Natural killer cell treated with Interleukin-12 subunit alpha and Interleukin-12 subunit beta and Interleukin-15 and Interleukin-18, amount 100 ng/mL, for 72 hours (primary cell): Measurements from ENCODE around the gene LAMA5. TPM values are rescaled to one million over a fixed set of nuclear protein-coding genes. Genes with fewer than 3 reads are reported as not detected.

ENCODE experiments used
- ATAC-seq, 2 donors: fragments of 150-1000 bp; cut with Tn5 transposase in 1 of 2; sonication (Bioruptor Pico), chemical (Tn5 transposase) in 1 of 2; 2 replicates each; pipeline ENCODE4 v1.10.0; 2021
- DNase-seq: peaks from one replicate; pipeline ENCODE4 v3.0.0; 2022; ENCODE audit warnings: low spot score
- H3K27ac Mint-ChIP-seq, 2 donors: 1 replicate in 1 of 2; 2 replicates in 1 of 2; pipeline ENCODE4 v1.8.0; 2022; ENCODE audit warnings: mixed read lengths in 2 of 2, mild to moderate bottlenecking in 1 of 2, moderate library complexity in 1 of 2
- H3K27me3 Mint-ChIP-seq, 2 donors: 1 replicate in 1 of 2; 2 replicates in 1 of 2; pipeline ENCODE4 v1.8.0; 2022; ENCODE audit warnings: mixed read lengths in 2 of 2
- H3K36me3 Mint-ChIP-seq: one replicate; pipeline ENCODE4 v1.8.0; 2022; ENCODE audit warnings: mixed read lengths
- H3K4me1 Mint-ChIP-seq, 2 donors: 1 replicate in 1 of 2; 2 replicates in 1 of 2; pipeline ENCODE4 v1.8.0; 2022; ENCODE audit warnings: low read depth in 2 of 2, mixed read lengths in 2 of 2, mild to moderate bottlenecking in 1 of 2
- H3K4me3 Mint-ChIP-seq: one replicate; pipeline ENCODE4 v1.8.0; 2022; ENCODE audit warnings: mixed read lengths
- H3K9me3 Mint-ChIP-seq: 2 replicates; pipeline ENCODE4 v1.8.0; 2022; ENCODE audit warnings: mixed read lengths
- total RNA-seq, 2 donors: library from RNA; stranded (reverse); gene quantifications; one replicate each; pipeline ENCODE4 v1.2.3, GENCODE V29; 2022

LAMA5 gene
- total RNA-seq, 2 donors from 2014 or later: 1.5 to 1.9 TPM

DNA sequence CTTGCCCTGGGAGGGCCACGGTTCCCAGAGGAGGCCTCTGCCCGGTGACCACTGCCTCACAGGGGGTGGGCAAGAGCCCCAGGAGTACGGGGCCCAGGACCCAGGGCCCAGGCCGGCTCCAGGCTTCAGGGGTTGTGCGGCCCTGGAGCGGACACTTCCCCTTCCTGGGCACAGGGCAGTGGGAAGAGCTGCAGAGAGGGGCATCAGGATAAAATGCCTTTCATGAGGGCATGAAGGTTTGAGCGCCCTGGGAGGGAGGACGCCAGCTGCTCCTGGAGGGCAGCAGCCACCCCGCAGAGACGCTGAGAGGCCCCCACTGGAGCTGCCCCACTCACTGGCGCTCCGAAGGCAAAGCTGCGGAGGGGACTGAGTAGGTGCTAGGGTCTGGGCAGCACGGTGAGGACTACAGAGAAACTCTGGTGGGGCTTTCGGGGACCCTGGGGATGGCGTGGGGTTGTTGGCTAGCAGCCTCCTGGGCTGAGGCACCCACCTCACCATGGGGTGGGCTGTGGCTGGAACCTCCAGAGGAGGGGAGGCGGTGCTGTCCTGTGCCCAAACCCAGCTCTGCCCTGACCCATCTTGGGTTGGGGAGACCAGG, 10.4 kb downstream of the LAMA5 start:
- DNase-seq: peak; percentile 55
- no peak for ATAC-seq
- H3K4me3 Mint-ChIP-seq: no peak overlapping the region
- H3K36me3 Mint-ChIP-seq: no peaks in the 10 kb centered on the region
- no peak overlapping the region for H3K27ac Mint-ChIP-seq
- H3K4me1 Mint-ChIP-seq: no peaks in the 10 kb centered on the region
- H3K27me3 Mint-ChIP-seq: no peaks in the 10 kb centered on the region
- no peaks in the 10 kb centered on the region for H3K9me3 Mint-ChIP-seq

DNA sequence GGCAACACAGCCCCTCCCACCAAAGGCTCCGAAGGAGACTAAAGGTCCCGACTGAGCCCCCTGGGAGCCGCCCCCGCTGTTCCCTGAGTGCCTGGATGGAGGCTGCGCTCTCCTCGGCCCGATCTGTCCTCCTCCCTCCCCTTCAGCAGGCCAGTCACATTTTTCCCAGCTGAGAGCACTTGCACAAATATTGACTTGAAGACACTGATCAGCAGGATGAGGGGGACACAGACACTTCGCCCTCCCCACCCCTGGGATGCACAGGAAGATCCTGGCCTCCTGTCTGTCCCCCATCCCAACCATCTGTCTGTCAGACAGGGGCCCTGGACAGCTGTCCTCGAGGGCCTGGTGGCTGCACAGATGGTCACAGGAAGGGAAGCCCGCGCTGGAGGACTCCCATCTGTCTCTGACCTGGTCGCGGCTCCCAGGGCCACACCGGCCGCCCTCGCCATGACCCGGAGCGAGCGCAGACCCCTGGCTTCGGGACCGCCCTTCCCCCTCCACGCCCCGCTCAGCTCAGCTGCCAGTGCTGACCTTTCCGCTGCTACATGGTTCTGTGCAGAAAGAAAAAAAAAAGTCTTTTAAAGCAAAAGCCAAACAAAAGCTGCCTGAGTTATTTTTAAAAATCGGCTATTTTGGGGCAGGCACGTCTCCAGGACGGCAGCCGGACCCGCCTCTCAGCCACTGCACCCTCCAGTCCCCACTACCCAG, 11.1 kb downstream of the LAMA5 start:
- no peak overlapping the region for H3K4me3 Mint-ChIP-seq
- DNase-seq (peak; percentile 59), ATAC-seq (no peak)
- H3K36me3 Mint-ChIP-seq: no peaks in the 10 kb centered on the region
- no peaks in the 10 kb centered on the region for H3K4me1 Mint-ChIP-seq
- no peaks in the 10 kb centered on the region for H3K27me3 Mint-ChIP-seq
- H3K27ac Mint-ChIP-seq: no peak overlapping the region
- H3K9me3 Mint-ChIP-seq: no peaks in the 10 kb centered on the region

DNA sequence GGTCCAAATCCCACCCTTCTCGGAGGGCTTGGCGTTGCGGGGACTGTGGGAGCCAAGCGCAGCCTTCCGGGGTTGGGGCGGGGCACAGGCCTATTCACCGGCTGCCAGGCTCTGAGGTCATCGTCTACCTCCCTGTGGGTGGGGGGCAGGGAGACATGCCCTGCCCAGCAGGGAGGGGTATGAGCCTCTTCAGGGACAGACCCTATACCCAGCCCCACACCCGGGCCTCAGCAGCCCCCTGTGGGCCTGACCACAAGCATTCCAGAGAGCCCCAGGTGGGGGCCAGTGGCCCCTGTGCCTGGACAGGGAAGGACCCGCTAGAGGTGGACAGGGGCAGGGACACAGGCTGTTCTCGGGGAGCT, 11.6 kb downstream of the LAMA5 start:
- Mint-ChIP-seq H3K4me1 (no peaks in the 10 kb centered on the region), H3K27me3 (no peaks in the 10 kb centered on the region), H3K9me3 (no peaks in the 10 kb centered on the region), H3K27ac (no peak overlapping the region), H3K4me3 (no peak overlapping the region), H3K36me3 (no peaks in the 10 kb centered on the region)
- ATAC-seq: no peak
- DNase-seq: peak; percentile 22

DNA sequence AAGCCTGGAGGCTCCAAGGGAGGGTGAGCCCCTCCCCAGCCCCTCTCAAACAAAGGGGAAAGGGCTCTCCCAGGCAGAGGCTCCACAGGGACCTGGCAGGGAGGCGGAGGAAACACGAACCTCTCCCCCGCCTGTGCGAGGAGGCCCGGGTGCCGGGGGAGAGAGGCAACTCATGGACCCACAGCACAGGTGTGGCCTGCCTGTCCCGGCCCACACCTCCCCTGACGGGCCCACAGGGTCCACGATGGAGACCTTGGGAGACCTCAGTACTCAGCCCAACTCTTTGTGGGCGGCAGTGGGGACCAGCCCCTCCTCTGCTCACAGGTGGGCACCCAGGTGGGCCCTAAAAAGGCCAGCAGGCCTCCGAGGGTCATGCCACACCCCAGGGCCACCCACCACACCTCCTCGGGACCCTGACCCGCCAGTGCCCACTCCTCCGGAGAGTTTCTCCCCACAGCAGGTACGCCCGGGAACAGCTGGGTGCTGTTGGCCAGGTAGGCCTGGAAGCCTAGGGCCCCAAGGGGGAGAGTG, 12.2 kb downstream of the LAMA5 start:
- H3K9me3 Mint-ChIP-seq: no peaks in the 10 kb centered on the region
- no peaks in the 10 kb centered on the region for H3K4me1 Mint-ChIP-seq
- no peak for ATAC-seq
- no peak overlapping the region for H3K27ac Mint-ChIP-seq
- peak; percentile 38 for DNase-seq
- H3K4me3 Mint-ChIP-seq: no peak overlapping the region
- no peaks in the 10 kb centered on the region for H3K27me3 Mint-ChIP-seq
- no peaks in the 10 kb centered on the region for H3K36me3 Mint-ChIP-seq

DNA sequence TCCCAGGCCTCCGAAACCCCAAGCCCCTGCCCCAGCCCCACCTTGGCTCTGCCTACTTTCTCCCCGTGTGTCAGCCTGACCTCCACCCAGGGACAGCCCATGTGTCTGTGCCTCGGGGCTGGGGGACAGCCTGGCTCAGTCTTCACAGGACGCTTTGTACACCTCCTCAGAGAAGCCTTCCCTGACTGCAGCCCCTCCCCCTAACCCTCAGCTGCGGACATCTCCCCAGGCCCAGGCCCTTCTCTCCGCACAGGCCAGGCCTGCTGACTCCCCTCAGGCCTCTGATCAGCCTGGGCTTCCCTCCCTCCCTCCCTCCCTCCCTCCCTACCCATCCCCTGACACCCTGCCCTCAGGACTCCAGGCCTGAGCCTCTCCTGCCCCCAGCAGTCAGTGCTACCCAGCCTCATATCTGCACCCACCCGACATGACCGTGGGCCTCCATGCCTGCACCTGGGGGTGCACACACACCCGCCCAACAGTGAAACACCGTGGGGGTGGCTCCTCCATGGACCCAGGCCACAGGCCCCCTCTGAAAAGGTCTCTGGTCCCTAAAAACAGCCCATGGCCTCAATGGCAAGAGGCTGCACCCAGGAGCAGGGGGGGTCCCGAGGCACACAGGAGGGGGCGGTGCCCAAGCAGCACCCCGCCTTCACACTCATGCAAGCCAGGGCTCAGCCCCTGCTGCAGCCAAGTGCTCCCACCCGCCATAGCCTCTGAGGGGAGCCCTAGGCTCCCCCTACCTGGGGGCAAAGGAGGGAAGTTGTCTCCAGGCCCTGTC, 12.9 kb downstream of the LAMA5 start:
- Mint-ChIP-seq H3K4me3 (no peak overlapping the region), H3K9me3 (peaks cover 2% of the 10 kb centered on the region), H3K36me3 (no peaks in the 10 kb centered on the region), H3K27me3 (no peaks in the 10 kb centered on the region), H3K27ac (no peak overlapping the region), H3K4me1 (no peaks in the 10 kb centered on the region)
- DNase-seq (peak; percentile 60), ATAC-seq (no peak)

DNA sequence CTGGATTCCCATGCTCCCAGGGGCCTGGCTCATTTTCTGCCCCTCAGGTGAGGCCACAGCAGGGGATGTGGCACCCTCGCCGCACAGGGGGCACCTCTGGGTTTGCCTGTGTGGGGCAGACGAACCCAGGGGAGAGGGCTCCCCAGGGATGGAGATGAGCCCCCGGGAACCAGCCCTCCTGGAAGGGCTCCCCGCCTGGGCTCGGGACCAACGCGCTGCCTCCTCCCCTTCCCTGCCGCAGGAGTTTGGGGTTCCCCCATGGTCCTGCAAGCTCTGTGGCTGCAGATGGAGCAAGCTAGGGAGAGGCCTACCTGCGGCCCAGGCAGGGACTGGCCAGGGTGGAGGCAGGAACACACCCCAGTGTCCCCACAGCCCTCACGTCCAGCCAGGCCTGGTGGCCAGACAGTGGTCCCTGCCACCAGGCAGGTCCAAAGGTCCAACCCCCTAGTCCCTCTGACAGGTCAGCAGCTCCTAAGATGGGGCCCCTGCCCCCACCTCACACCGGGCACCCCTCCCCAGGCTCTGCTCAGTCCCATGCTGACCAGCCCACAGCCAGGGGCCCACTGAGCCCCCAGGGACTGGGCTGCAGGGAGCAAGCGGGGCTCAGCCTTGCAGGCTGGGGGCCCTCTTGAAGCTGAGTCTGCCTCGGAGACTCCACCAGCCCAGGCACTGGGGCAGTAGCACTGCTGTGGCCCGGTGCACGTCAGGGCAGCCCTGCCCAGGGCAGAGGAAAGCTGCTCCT, 13.7 kb downstream of the LAMA5 start:
- Mint-ChIP-seq H3K9me3 (peaks cover 7% of the 10 kb centered on the region), H3K27ac (no peak overlapping the region), H3K36me3 (peaks cover 4% of the 10 kb centered on the region), H3K4me1 (no peaks in the 10 kb centered on the region), H3K27me3 (peaks cover 0 to 3% of the 10 kb centered on the region in 2 donors), H3K4me3 (no peak overlapping the region)
- ATAC-seq (peak in 1 of 2 donors; percentile 11), DNase-seq (no peak)

DNA sequence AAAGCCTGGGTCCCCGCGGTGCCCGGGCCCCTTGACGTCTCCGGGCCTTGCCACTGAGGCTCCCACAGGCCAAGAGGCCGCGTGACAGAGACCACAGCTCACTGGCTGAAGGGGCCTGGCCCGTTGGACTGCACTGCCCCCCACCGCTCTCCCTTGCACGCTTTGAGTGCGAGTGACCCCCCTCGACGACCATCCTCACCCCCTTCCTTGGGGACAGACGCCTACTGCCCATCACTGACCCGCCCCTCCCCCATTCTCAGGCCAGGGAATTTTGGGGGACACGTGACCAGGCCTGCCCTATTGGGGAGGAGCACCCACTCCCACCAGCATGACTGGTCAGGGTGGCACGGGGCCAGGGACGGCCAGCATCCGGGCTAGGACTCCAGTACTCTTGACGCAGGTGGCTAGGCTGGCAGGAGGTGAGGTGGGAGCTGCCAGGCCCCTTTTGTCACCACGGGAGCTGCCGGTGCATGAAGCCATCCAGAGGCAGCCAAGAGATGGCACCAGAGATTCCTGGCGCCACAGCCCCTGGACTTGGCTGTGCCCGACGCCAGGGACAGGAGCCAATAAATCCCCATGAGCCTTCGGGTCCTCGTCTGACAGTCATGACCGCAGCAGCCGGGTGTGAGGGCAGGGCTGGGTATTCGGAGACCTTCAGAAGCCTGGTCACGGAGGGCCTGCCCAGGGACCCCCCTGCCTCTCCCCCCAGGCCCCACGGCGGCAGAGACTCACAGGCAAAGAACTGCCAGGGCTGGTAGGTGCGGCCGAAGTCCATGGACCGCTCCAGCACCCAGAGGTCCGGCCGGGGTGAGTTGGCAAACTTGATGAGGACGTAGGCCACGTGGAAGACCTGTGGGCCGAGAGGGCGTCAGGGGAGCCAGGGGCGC, 14.5 kb downstream of the LAMA5 start:
- Mint-ChIP-seq H3K36me3 (peaks cover 7% of the 10 kb centered on the region), H3K27me3 (peaks cover 0 to 3% of the 10 kb centered on the region in 2 donors), H3K9me3 (peaks cover 7% of the 10 kb centered on the region), H3K4me1 (no peaks in the 10 kb centered on the region), H3K4me3 (no peak overlapping the region), H3K27ac (no peak overlapping the region)
- no peak for DNase-seq
- ATAC-seq: no peak

DNA sequence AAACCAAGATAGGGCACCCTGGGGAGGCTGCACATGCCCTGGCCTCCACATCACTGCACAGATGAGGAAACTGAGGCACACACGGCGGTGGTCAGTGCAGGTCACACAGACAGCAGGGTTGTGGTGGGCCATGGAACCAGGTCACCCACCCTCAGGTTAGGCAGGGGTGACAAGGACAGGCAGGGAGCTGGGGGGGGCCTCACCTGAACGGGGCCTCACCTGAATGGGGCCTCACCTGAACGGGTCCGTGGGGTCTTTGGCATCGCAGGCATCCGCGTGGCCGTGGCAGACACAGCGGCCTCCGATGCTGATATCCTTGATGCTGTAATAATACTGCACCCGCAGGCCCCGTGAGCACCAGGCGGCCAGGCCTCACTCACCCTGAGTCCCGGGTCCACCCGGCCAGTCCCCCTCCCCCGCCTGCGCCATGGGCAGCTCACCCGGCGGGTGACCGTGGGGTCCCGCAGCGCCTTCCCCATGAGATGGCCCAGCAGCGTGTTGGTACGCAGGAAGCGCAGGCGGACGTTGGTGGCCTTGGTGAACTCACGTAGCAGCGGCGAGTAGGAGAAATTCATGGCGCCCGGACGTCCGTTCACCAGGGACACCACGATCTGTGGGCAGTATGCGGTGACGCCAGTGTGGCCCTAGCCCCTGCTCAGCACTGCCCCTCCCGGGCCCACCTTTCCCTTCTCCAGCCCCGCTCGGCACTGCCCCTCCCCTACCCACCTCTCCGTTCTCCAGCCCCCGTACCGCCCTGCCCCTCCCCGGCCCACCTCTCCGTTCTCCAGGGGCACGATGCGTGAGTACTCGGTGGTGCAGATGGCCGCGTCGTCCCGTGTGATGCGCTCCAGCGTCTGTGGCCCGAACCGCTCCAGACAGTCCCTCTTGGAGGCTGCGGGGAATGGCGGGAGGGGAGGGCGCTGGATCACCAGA, 15.4 kb downstream of the LAMA5 start:
- peaks cover 0 to 3% of the 10 kb centered on the region in 2 donors for H3K27me3 Mint-ChIP-seq
- peaks cover 7% of the 10 kb centered on the region for H3K9me3 Mint-ChIP-seq
- ATAC-seq: no peak
- no peak overlapping the region for H3K27ac Mint-ChIP-seq
- DNase-seq: no peak
- no peak overlapping the region for H3K4me3 Mint-ChIP-seq
- no peaks in the 10 kb centered on the region for H3K4me1 Mint-ChIP-seq
- peaks cover 7% of the 10 kb centered on the region for H3K36me3 Mint-ChIP-seq

DNA sequence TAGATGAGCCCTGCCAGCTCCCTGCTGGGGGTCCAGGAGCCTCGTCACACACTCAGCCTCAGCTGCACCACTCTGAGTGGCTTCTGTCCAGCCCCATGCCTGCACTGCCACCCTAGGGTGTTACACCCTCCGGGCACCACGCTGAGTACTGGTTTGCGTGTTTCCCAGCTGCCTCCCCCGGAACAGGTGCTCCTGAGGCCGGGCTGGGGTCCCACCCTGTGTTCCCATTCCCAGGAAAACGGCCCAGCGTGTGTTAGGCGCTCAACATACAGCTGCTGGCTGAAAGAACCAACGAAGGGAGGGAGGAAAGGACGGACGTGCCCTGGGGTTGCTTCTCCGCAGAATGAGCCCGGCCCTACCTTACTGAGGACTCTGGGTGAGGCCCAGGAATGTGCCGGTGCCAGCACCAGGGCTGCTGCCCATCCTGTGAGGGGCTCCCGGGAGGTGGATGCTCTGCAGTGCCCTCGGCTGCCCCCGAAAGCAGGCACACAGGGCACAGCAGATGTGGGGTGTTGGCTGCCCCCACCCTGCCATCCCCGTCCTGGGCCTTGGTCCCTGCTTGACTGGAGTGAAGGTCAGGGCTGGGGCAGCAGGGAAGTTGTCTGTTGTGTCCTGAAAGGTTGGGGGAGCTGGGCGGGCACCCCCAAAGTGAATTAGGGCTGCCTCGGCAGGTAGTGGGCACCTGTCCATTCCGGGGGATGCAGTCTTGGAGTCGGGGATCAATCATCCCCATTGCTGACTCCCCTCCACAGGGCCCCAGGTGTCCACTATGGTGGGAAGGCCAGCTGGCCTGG, 16.3 kb downstream of the LAMA5 start:
- Mint-ChIP-seq H3K27me3 (peaks cover 0 to 3% of the 10 kb centered on the region in 2 donors), H3K4me1 (no peaks in the 10 kb centered on the region), H3K27ac (no peak overlapping the region), H3K4me3 (no peak overlapping the region), H3K9me3 (peaks cover 7% of the 10 kb centered on the region), H3K36me3 (peaks cover 7% of the 10 kb centered on the region)
- DNase-seq (no peak), ATAC-seq (no peak)

DNA sequence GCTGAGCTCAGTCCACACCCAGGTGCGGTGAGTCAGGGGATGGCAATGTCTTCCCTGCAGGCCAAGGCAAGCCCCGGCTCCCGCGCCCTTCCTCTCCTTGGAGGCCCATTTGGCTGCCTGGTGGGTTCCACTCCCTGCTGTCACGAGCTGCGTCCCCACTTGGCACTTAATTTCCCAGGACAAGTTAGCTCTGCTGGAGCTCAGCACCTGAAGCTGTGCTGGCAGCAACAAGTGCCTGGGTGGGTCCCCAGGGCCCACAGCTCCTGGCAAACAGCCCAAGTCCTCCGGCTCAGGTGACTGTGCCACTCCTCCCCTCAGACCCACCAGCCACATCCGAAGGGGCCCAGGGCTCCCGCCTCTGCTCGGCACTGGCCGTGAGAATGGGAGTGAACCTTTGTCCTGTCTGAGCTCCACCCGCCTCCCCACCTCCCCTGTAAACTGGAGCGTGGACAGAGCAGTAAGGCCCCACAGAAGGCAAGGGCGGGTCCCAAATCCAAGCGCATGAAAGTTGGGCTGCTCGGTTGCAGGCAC, 16.9 kb downstream of the LAMA5 start:
- H3K27me3 Mint-ChIP-seq: peaks cover 0 to 3% of the 10 kb centered on the region in 2 donors
- ATAC-seq (no peak), DNase-seq (peak; percentile 41)

DNA sequence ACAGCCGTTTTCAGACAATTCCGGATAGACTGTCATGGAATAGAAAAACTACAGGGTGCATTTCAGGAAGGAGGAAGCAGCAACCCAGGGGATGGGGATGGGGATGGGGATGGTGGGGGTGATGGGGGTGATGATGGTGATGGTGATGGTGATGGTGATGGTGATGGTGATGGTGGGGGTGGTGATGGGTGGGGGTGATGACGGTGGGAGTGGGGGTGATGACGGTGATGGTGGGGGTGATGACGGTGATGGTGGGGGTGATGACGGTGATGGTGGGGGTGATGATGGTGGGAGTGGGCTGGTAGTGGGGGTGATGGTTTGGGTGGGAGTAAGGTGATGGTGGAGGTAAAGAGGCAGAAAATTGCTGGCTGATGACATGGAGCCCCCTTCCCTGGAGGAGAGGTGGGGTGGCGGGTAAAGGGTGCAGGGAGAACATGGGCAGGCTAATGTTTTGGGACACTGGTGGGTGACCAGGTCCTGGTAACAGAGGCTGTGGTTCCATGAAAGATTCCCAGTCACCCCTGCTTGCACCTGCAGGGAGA, 17.5 kb downstream of the LAMA5 start:
- DNase-seq (no peak), ATAC-seq (no peak)
- no peak overlapping the region for H3K4me3 Mint-ChIP-seq
- peaks cover 7% of the 10 kb centered on the region for H3K36me3 Mint-ChIP-seq
- H3K4me1 Mint-ChIP-seq: no peaks in the 10 kb centered on the region
- peaks cover 7% of the 10 kb centered on the region for H3K9me3 Mint-ChIP-seq
- peaks cover 0 to 3% of the 10 kb centered on the region in 2 donors for H3K27me3 Mint-ChIP-seq
- H3K27ac Mint-ChIP-seq: no peak overlapping the region

More for the DNA sequence above, 16.9 kb downstream of the LAMA5 start:
- H3K4me1 Mint-ChIP-seq: no peaks in the 10 kb centered on the region
- H3K4me3 Mint-ChIP-seq: no peak overlapping the region
- peaks cover 7% of the 10 kb centered on the region for H3K36me3 Mint-ChIP-seq
- peaks cover 7% of the 10 kb centered on the region for H3K9me3 Mint-ChIP-seq
- no peak overlapping the region for H3K27ac Mint-ChIP-seq
